Measurements from ENCODE around the gene PLEKHH1.
"Not testable (repeated sequence)": the region's sequence is repeated elsewhere in the genome, so short reads cannot be mapped to it uniquely, and the experiment has no call there.

DNA sequence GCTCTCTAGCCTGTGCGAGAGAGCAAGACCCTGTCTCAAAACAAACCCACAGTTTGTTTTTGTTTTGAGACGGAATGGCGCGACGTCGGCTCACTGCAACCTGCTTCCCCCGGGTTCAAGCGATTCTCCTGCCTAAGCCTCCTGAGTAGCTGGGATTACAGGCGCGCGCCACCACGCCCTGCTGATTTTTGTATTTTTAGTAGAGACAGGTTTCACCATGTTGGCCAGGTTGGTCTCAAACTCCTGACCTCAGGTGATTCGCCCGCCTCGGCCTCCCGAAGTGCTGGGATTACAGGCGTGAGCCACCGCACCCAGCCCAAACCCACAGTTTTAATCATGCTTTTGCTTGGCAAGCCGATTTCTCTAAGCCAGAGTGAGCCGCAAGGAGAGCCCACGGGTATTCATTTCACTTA, 67.5 kb downstream of the PLEKHH1 start:
- not testable (repeated sequence) for TF ChIP-seq SP1 (IDR thresholded peaks at IDR 0.05; ENCODE audit: low read depth, low read length); ZNF274 (IDR thresholded peaks at IDR 0.05; ENCODE audit: borderline replicate concordance, extremely low read depth, low read length); POLR2AphosphoS5 (IDR thresholded peaks at IDR 0.05; ENCODE audit: low read depth, low read length)
- TF ChIP-seq, protein P1, sequence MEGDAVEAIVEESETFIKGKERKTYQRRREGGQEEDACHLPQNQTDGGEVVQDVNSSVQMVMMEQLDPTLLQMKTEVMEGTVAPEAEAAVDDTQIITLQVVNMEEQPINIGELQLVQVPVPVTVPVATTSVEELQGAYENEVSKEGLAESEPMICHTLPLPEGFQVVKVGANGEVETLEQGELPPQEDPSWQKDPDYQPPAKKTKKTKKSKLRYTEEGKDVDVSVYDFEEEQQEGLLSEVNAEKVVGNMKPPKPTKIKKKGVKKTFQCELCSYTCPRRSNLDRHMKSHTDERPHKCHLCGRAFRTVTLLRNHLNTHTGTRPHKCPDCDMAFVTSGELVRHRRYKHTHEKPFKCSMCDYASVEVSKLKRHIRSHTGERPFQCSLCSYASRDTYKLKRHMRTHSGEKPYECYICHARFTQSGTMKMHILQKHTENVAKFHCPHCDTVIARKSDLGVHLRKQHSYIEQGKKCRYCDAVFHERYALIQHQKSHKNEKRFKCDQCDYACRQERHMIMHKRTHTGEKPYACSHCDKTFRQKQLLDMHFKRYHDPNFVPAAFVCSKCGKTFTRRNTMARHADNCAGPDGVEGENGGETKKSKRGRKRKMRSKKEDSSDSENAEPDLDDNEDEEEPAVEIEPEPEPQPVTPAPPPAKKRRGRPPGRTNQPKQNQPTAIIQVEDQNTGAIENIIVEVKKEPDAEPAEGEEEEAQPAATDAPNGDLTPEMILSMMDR (IDR thresholded peaks at IDR 0.05; ENCODE audit: control extremely low read depth in 1 of 3, insufficient read depth in 1 of 3, low read depth in 1 of 3, low read length in 3 of 3), result not testable (repeated sequence)
